T-cell (primary cell): ENCODE measurements around the gene GPR31. TPM values are rescaled to one million over a fixed set of nuclear protein-coding genes. Genes with fewer than 3 reads are reported as not detected.
"Not testable (repeated sequence)": the region's sequence is repeated elsewhere in the genome, so short reads cannot be mapped to it uniquely, and the experiment has no call there.

Experiments used
- ATAC-seq, 4 experiments: fragments of 200-7000 bp in 3 of 4; fragments of 150-1000 bp in 1 of 4; cut with Tn5 transposase; replicated peaks in 1 of 4; 1 replicate in 3 of 4; 2 replicates in 1 of 4; pipeline ENCODE4 v1.10.0; 2021; ENCODE audit warnings: moderate library complexity in 3 of 4, mild to moderate bottlenecking in 2 of 4, moderate number of reproducible peaks in 1 of 4
- CTCF ChIA-PET, 2 donors: fragments of 300-600 bp; sonication (Branson Sonifier 250); formaldehyde crosslinking; loops; one replicate each; lab custom pipeline; 2022; ENCODE audit warnings: antibody characterized with exemption in 2 of 2; lab: Charles Lee
- POLR2A ChIA-PET, 2 donors: fragments of 300-600 bp; sonication (Branson Sonifier 250); formaldehyde crosslinking; loops; one replicate each; lab custom pipeline; 2022; ENCODE audit warnings: antibody characterized with exemption in 2 of 2; lab: Charles Lee
- DNase-seq, 35 experiments: peaks; one replicate each; pipeline versions ENCODE4 v3.0.0 to v3.0.0-alpha.2; 2013 to 2023
- H3K27ac ChIP-seq: one replicate; pipeline ENCODE4 v1.5.1; 2013; ENCODE audit warnings: low read length
- H3K27me3 ChIP-seq, 2 experiments: replicated peaks in 1 of 2; 1 replicate in 1 of 2; 2 replicates in 1 of 2; pipeline versions ENCODE4 v1.6.1 to v1.7.0; 2013; ENCODE audit warnings: low read length in 1 of 2, mixed read lengths in 1 of 2; ENCODE audit not compliant: control insufficient read depth in 2 of 2, insufficient read depth in 2 of 2; ENCODE audit errors: extremely low read depth in 1 of 2
- H3K36me3 ChIP-seq, 2 donors: 1 replicate in 1 of 2; 2 replicates in 1 of 2; pipeline versions ENCODE4 v1.6.1 to v1.7.0; 2013; ENCODE audit warnings: low read length in 1 of 2; ENCODE audit not compliant: control insufficient read depth in 2 of 2, insufficient read depth in 1 of 2; ENCODE audit errors: extremely low read depth in 1 of 2
- H3K4me1 ChIP-seq, 2 experiments: 1 replicate in 1 of 2; 2 replicates in 1 of 2; pipeline versions ENCODE4 v1.6.1 to v1.7.0; 2013; ENCODE audit warnings: low read length in 2 of 2, mixed read lengths in 1 of 2; ENCODE audit not compliant: insufficient read depth in 2 of 2, control insufficient read depth in 1 of 2; ENCODE audit errors: extremely low read depth in 1 of 2
- H3K4me3 ChIP-seq, 2 donors: 1 replicate in 1 of 2; 2 replicates in 1 of 2; pipeline versions ENCODE4 v1.5.1 to v1.7.0; 2013; ENCODE audit warnings: mild to moderate bottlenecking in 2 of 2, low read length in 1 of 2, moderate library complexity in 1 of 2; ENCODE audit not compliant: control insufficient read depth in 1 of 2; ENCODE audit errors: extremely low read depth in 1 of 2
- H3K9me3 ChIP-seq: 2 replicates; pipeline ENCODE4 v1.7.0; 2013
- H3K27ac Mint-ChIP-seq, 2 donors: one replicate each; pipeline ENCODE4 v1.8.0; 2020 to 2021; ENCODE audit warnings: mild to moderate bottlenecking in 2 of 2, mixed read lengths in 2 of 2
- H3K27me3 Mint-ChIP-seq, 2 donors: one replicate each; pipeline ENCODE4 v1.8.0; 2021 to 2022; ENCODE audit warnings: mixed read lengths in 2 of 2
- H3K36me3 Mint-ChIP-seq: one replicate; pipeline ENCODE4 v1.8.0; 2021; ENCODE audit warnings: mixed read lengths
- H3K4me1 Mint-ChIP-seq, 3 donors: one replicate each; pipeline ENCODE4 v1.8.0; 2020 to 2022; ENCODE audit warnings: mixed read lengths in 3 of 3, mild to moderate bottlenecking in 1 of 3
- H3K4me3 Mint-ChIP-seq, 3 donors: one replicate each; pipeline ENCODE4 v1.8.0; 2020 to 2022; ENCODE audit warnings: mild to moderate bottlenecking in 3 of 3, mixed read lengths in 3 of 3, moderate library complexity in 3 of 3
- H3K9me3 Mint-ChIP-seq, 3 donors: one replicate each; pipeline ENCODE4 v1.8.0; 2020 to 2022; ENCODE audit warnings: mixed read lengths in 3 of 3
- WGBS: methylation state at CpG from one replicate; pipeline ENCODE4 v1.1.5; 2013; ENCODE audit warnings: missing lambda C conversion rate; ENCODE audit not compliant: insufficient coverage; 5-methylcytosine and 5-hydroxymethylcytosine counted together
- total RNA-seq, 35 experiments: library from RNA in 6 of 35; stranded (reverse) in 6 of 35; fragments of 120-200 nt in 1 of 35; gene quantifications; one replicate each; pipeline versions ENCODE4 v1.2.1 to v1.2.4 and lab custom pipeline; 2013 to 2026

GPR31 gene
- total RNA-seq, 5 donors from 2014 or later (not counting 1 experiment from before 2014, with no cell fraction given): not detected

GRCh38 chr6:167200806-167201205, 43.0 kb upstream of the GPR31 start:
- H3K27ac ChIP-seq: no peak overlapping the region
- H3K4me3 Mint-ChIP-seq: no peak overlapping the region
- ChIA-PET POLR2A (no interaction called here), CTCF (no interaction called here)
- H3K9me3 Mint-ChIP-seq: no peaks in the 10 kb centered on the region
- ATAC-seq (no peak), DNase-seq (no peak)
- peaks cover 24 to 27% of the 10 kb centered on the region in 2 donors for H3K27me3 Mint-ChIP-seq
- H3K36me3 ChIP-seq: no peaks in the 10 kb centered on the region
- no peak overlapping the region for H3K27ac Mint-ChIP-seq
- peaks cover 0 to 17% of the 10 kb centered on the region in 2 experiments for H3K27me3 ChIP-seq
- H3K4me3 ChIP-seq: no peak overlapping the region
- H3K36me3 Mint-ChIP-seq: no peaks in the 10 kb centered on the region
- no peaks in the 10 kb centered on the region for H3K9me3 ChIP-seq
- H3K4me1 ChIP-seq: no peaks in the 10 kb centered on the region
- WGBS: 86% methylated on average over 14 of the region's 14 CpGs
- H3K4me1 Mint-ChIP-seq: no peaks in the 10 kb centered on the region

- H3K4me3 ChIP-seq, H3K4me1 ChIP-seq, H3K36me3 Mint-ChIP-seq, CTCF ChIA-PET, DNase-seq, H3K9me3 ChIP-seq, H3K9me3 Mint-ChIP-seq, POLR2A ChIA-PET, H3K4me1 Mint-ChIP-seq, H3K36me3 ChIP-seq, H3K4me3 Mint-ChIP-seq, H3K27ac ChIP-seq, H3K27ac Mint-ChIP-seq, ATAC-seq: not testable (repeated sequence)
- peaks cover 22% of the 10 kb centered on the region in 2 donors for H3K27me3 Mint-ChIP-seq
- no CpG with 5 or more reads among the region's 21 CpGs for WGBS
- peaks cover 0 to 18% of the 10 kb centered on the region in 2 experiments for H3K27me3 ChIP-seq
Measured at GRCh38 chr6:167195941-167196610, 38.3 kb upstream of the GPR31 start.

- H3K36me3 ChIP-seq, POLR2A ChIA-PET, H3K27me3 ChIP-seq, H3K4me3 ChIP-seq, H3K36me3 Mint-ChIP-seq, H3K27ac ChIP-seq, H3K4me1 ChIP-seq, CTCF ChIA-PET, DNase-seq, H3K9me3 ChIP-seq, H3K4me1 Mint-ChIP-seq, ATAC-seq, H3K9me3 Mint-ChIP-seq, H3K4me3 Mint-ChIP-seq, H3K27ac Mint-ChIP-seq: not testable (repeated sequence)
- peaks cover 10 to 11% of the 10 kb centered on the region in 2 donors for H3K27me3 Mint-ChIP-seq
- WGBS: 40% methylated on average over 1 of the region's 6 CpGs
Measured at GRCh38 chr6:167193515-167194125, 35.8 kb upstream of the GPR31 start.

GRCh38 chr6:167191043-167191583, 33.3 kb upstream of the GPR31 start:
- H3K4me3 Mint-ChIP-seq, POLR2A ChIA-PET, H3K27me3 ChIP-seq, H3K27me3 Mint-ChIP-seq, ATAC-seq, H3K27ac Mint-ChIP-seq, H3K4me1 ChIP-seq, DNase-seq, H3K27ac ChIP-seq, CTCF ChIA-PET, H3K9me3 ChIP-seq, H3K4me3 ChIP-seq, H3K4me1 Mint-ChIP-seq, H3K36me3 ChIP-seq, H3K9me3 Mint-ChIP-seq, H3K36me3 Mint-ChIP-seq: not testable (repeated sequence)
- 87% methylated on average over 6 of the region's 8 CpGs for WGBS

GRCh38 chr6:167187275-167187674, 29.5 kb upstream of the GPR31 start:
- H3K27ac Mint-ChIP-seq, ATAC-seq, H3K36me3 Mint-ChIP-seq, H3K4me3 ChIP-seq, DNase-seq, CTCF ChIA-PET, H3K27ac ChIP-seq, H3K27me3 ChIP-seq, H3K4me1 Mint-ChIP-seq, H3K4me1 ChIP-seq, H3K9me3 Mint-ChIP-seq, H3K36me3 ChIP-seq, H3K27me3 Mint-ChIP-seq, H3K9me3 ChIP-seq, POLR2A ChIA-PET, H3K4me3 Mint-ChIP-seq: not testable (repeated sequence)
- 82% methylated on average over 7 of the region's 9 CpGs for WGBS

GRCh38 chr6:167185101-167185500, 27.3 kb upstream of the GPR31 start:
- H3K27me3 ChIP-seq, H3K4me1 ChIP-seq, H3K36me3 Mint-ChIP-seq, H3K9me3 ChIP-seq, ATAC-seq, H3K4me3 Mint-ChIP-seq, H3K27ac ChIP-seq, H3K27ac Mint-ChIP-seq, CTCF ChIA-PET, H3K4me3 ChIP-seq, H3K9me3 Mint-ChIP-seq, DNase-seq, H3K36me3 ChIP-seq, H3K4me1 Mint-ChIP-seq, H3K27me3 Mint-ChIP-seq, POLR2A ChIA-PET: not testable (repeated sequence)
- WGBS: no CpG with 5 or more reads among the region's 3 CpGs
